GM19023 (cell line): ENCODE results near the gene ICOS.
"Not testable (repeated sequence)": the region's sequence is repeated elsewhere in the genome, so short reads cannot be mapped to it uniquely, and the experiment has no call there.

Source experiments
- ATAC-seq: cut with Tn5 transposase; IDR thresholded peaks from one replicate; pipeline ENCODE4 v1.9.1; 2021; ENCODE audit warnings: mild to moderate bottlenecking, moderate library complexity; ENCODE audit not compliant: unreplicated experiment

ICOS gene

GRCh38 chr2:203916756-203917155 is 19.8 kb upstream of the ICOS start:
- no peak for ATAC-seq

GRCh38 chr2:203918264-203918663 is 18.3 kb upstream of the ICOS start:
- ATAC-seq: no peak

- ATAC-seq: no peak
Measured at GRCh38 chr2:203918839-203919238, 17.7 kb upstream of the ICOS start.

- ATAC-seq: no peak
Measured at GRCh38 chr2:203925512-203926158, 10.9 kb upstream of the ICOS start.

- ATAC-seq: no peak
Measured at GRCh38 chr2:203928849-203929248, 7.7 kb upstream of the ICOS start.

GRCh38 chr2:203931262-203931661 is 5.3 kb upstream of the ICOS start:
- not testable (repeated sequence) for ATAC-seq

GRCh38 chr2:203934041-203934492 is 2.5 kb upstream of the ICOS start:
- no peak for ATAC-seq

GRCh38 chr2:203934711-203935438 is 1.7 kb upstream of the ICOS start:
- no peak for ATAC-seq

GRCh38 chr2:203935568-203935967 is 995 bp upstream of the ICOS start:
- no peak for ATAC-seq

- ATAC-seq: no peak
Measured at GRCh38 chr2:203936949-203937348, 386 bp downstream of the ICOS start.

GRCh38 chr2:203937788-203938187 is 1.2 kb downstream of the ICOS start:
- no peak for ATAC-seq

GRCh38 chr2:203940039-203940438 is 3.5 kb downstream of the ICOS start:
- ATAC-seq: no peak

- ATAC-seq: not testable (repeated sequence)
Measured at GRCh38 chr2:203943493-203944382, 7.2 kb downstream of the ICOS start.

GRCh38 chr2:203948733-203949132 is 12.2 kb downstream of the ICOS start:
- ATAC-seq: no peak

GRCh38 chr2:203949228-203949627 is 12.7 kb downstream of the ICOS start:
- ATAC-seq: no peak

GRCh38 chr2:203951366-203951902 is 14.9 kb downstream of the ICOS start:
- no peak for ATAC-seq

- ATAC-seq: no peak
Measured at GRCh38 chr2:203959265-203959664, 22.7 kb downstream of the ICOS start.

- ATAC-seq: no peak
Measured at GRCh38 chr2:203959672-203960071, 23.1 kb downstream of the ICOS start.

- no peak for ATAC-seq
Measured at GRCh38 chr2:203960811-203961210, 24.2 kb downstream of the ICOS start.

GRCh38 chr2:203965190-203965589 is 28.6 kb downstream of the ICOS start:
- ATAC-seq: not testable (repeated sequence)

- no peak for ATAC-seq
Measured at GRCh38 chr2:203971251-203971650, 34.7 kb downstream of the ICOS start.
